NCI-H526 (cell line): ENCODE data around the gene PHC2.

ENCODE experiments used
- DNase-seq, 2 experiments: peaks; one replicate each; lab custom pipeline; 2025; lab: John Stamatoyannopoulos, UW

PHC2 gene

GRCh38 chr1:33430692-33431593 is at the start of gene PHC2:
PHC2 (minus strand) TSS chr1:33431095; CDS start chr1:33375539, 55,556 bp downstream.
- peak; percentile 92 to 99 for DNase-seq

DNA sequence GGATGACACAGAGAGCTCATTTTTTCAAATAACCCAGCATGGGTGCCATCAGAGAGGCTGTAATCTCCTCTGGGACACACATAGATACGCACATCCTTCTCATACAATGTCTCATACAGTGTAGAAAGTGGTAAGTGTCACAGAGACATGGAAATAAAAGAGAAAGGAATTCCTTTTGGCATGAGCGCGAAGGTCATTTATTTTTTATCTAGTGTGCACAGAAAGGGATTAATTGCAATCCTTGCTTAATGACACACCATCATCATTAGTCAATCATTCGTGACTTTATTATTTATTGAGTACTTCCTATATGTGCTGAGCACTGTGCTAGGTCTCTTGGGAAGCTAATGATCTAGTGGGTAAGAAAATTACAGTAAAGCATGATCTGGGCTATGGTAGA is 46.6 kb upstream of the PHC2 start:
- DNase-seq = no peak

DNA sequence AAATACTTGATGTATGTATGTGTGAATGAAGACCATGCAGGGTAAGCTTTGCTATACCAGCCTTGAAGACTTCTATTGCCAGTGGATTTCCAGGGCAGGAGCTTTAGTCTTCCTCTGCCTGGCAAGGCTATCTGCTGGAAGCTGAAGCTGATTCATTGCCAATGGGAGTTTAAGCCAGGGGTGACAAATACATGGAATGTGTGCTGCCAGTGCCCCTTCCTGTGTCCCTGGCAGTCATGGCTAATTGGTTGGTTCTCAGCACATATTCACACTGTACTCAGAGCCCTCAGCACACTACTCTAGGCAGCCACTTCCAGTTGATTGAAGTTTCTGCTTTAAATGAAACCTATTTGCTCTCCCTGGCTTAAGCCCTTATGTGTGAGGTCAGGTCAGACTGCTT is 43.0 kb upstream of the PHC2 start:
- no peak for DNase-seq

DNA sequence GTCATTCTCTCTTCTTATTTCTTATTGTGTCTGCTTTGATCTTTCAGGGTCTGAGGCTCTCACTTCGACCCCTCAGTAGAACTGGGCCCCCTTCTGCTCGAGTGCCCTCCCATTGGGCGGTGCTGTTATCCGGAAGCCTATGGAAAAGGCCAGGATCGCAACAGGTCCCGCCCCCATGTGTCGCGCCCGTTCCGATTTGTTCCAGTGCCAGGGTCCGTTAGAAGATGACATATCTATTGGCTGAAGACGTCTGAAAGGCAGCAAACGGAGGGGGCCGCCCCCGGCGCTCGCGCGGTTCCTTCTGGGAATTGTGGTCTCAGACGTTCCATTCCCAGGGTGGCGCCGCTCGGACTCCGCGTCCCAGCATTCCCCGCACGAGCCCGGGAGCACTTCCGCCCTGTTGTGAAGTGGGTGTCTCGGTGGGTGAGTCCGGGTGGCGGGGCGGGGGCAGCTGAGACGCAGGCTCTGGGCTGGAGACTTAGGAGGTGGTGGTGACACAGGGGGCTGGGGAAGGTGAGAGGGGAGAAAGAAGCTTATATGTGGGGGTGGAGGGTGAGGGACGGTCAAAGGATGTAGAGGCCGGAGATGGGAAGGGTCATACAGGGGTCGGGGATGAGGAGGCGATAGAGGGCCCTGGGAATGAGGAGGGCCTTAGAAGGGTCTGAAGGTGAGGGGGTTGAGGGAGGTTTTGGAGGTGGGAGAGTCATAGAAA is 41.5 kb upstream of the PHC2 start, which contains the start of gene ZSCAN20:
TSS of gene ZSCAN20 (plus strand) at position 377 of the 712 bp plus-strand sequence. CDS start 6,644 bp downstream, outside the sequence.
- DNase-seq = peak; percentile 96 to 99

- DNase-seq = no peak
Measured at GRCh38 chr1:33471416-33471815, 40.5 kb upstream of the PHC2 start.

- DNase-seq = peak; percentile 73 to 87
Measured at GRCh38 chr1:33470495-33471012, 39.7 kb upstream of the PHC2 start.

DNA sequence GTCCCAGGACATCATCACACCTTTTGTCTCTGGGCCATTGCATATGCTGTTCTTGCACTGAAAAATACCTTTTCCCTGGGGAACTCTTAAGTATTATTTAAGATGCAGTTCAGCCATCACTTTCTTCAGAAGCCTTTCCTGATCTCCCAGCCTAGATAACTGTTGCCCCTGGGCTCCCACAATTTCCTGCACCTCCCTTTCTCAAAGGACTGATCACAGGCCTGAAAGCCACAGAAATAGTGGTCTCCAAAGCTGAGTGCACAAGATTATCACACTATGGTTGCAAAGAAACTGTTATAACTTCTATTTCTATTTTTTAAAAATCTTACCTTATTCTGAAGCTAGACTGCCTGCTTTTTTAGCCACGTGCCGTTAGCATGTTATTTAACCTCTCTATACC is 38.8 kb upstream of the PHC2 start:
- DNase-seq = no peak

- no peak for DNase-seq
Measured at GRCh38 chr1:33468967-33469366, 38.1 kb upstream of the PHC2 start.

GRCh38 chr1:33468531-33468930 is 37.6 kb upstream of the PHC2 start:
- DNase-seq = no peak

GRCh38 chr1:33468011-33468410 is 37.1 kb upstream of the PHC2 start:
- no peak for DNase-seq

- no peak for DNase-seq
Measured at GRCh38 chr1:33466159-33466558, 35.3 kb upstream of the PHC2 start.

DNA sequence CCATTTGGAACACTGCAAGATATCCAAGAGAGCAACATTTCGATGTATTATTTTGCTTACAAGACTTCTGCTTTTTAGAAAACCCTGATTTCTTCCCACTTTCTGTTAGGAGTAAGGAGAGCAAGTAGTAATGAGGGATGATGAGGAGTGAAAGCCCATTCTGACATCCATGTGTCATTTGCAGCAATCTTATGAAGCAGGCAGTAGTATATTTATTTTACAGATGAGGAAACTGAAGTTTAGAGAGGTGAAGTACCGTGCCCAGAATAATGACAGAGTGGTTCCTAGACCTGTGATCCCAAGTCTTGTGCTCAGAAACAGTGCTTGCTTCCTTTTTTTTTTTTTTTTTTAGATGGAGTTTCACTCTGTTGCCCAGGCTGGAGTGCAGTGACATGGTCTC is 34.4 kb upstream of the PHC2 start:
- no peak for DNase-seq

DNA sequence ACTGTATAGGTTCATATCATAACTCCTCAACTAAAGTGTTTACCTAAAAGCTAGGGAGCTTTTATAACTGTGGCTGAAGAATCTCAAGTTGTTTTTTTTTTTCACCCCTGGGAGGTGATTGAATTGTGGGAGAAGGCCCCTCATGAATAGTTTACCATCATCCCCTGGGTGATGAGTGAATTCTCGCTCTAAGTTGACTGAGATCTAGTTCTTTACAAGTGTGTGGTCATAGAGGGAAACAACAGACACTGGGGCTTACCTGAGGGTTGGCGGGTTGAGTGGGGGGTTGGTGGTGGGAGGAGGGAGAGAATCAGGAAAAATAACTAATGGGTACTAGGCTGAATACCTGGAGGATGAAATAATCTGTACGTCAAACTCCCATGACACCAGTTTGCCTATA is 33.7 kb upstream of the PHC2 start:
- DNase-seq = no peak

DNA sequence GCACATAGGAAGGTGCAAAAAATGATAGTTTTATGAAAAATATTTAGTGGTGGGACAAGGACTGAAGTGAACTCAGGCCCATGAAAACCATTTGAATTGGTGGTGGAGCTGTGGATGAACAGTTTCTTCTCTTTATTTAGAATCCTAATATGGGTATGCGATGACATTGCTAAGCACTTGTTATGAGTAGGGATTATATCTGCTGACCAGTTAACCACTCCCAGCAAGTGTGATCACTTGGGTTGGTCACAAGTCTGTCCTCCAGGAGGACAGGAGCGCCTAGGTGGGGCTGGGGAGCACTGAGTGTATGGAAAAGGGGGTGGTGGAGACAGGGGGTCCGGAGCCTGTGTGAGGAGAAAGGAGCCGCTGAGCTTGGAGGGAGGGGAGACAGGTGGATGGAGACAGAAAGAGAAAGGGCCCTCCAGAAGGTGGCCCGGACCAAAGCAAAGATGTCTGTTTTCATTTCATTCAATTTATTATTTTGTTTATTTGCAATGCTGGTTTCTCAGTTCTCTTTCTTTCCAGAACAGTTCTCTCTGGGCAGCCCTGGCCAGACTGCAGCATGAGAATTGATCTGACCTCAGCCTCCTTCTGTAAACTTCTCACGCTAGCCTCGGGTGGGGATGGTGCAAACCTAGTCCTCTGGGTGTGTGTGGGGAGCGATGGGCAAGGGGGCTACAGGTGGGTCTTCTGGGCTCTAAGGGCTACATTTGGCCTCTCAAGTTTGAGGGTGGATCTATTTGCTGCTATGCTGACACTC is 31.7 kb upstream of the PHC2 start:
- no peak for DNase-seq

GRCh38 chr1:33460947-33461629 is 30.2 kb upstream of the PHC2 start:
- DNase-seq = no peak

- no peak for DNase-seq
Measured at GRCh38 chr1:33460144-33460543, 29.2 kb upstream of the PHC2 start.

GRCh38 chr1:33459691-33460090 is 28.8 kb upstream of the PHC2 start:
- DNase-seq = no peak

DNA sequence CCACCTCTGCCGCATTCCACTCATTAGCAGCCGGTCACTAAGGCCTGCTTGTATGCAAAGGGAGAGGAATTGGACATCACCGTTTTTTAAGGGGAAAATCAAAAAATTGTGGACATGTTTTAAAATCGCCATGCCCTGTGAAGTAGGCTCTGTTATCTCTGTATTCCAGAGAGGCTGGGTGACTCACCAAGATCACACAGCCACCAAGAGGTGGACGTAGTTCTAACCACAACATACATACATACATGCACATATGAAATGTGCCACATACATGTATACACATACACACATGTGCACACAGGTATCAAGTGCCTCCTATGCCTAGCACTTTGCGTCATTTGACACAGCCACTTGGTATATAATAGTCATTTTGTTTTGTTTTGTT is 25.6 kb upstream of the PHC2 start:
- DNase-seq = no peak

GRCh38 chr1:33455539-33456501 is 24.9 kb upstream of the PHC2 start:
- peak; percentile 32 to 80 for DNase-seq

GRCh38 chr1:33454646-33455282 is 23.9 kb upstream of the PHC2 start:
- no peak for DNase-seq
